Measurements from ENCODE around the gene LRRC34.
A peak's percentile ranks its signal among the peaks of the same experiment; 100 is the strongest.

Gene LRRC34

GRCh38 chr3:169764882-169765612 lies 47.7 kb downstream of the LRRC34 start, which contains the start of gene TERC:
TSS of gene TERC (minus strand) at chr3:169765060.
- peak; percentile 90 for DNase-seq (ENCODE audit: low read depth)

DNA sequence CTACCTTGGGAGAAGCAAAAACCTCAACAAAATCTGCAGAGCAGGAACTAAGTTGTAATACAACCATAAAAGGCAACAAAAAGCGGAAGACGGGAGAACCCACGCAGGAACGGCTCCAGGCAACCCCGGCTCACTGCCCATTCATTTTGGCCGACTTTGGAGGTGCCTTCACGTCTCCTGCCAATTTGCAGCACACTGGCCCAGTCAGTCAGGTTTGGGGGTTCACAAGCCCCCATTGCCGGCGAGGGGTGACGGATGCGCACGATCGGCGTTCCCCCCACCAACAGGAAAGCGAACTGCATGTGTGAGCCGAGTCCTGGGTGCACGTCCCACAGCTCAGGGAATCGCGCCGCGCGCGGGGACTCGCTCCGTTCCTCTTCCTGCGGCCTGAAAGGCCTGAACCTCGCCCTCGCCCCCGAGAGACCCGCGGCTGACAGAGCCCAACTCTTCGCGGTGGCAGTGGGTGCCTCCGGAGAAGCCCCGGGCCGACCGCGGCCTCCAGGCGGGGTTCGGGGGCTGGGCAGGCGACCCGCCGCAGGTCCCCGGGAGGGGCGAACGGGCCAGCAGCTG lies 48.3 kb downstream of the LRRC34 start:
- peak; percentile 60 for DNase-seq (ENCODE audit: low read depth)

- no peak for DNase-seq (ENCODE audit: low read depth)
Observed at GRCh38 chr3:169760479-169760878, 52.2 kb downstream of the LRRC34 start.

DNA sequence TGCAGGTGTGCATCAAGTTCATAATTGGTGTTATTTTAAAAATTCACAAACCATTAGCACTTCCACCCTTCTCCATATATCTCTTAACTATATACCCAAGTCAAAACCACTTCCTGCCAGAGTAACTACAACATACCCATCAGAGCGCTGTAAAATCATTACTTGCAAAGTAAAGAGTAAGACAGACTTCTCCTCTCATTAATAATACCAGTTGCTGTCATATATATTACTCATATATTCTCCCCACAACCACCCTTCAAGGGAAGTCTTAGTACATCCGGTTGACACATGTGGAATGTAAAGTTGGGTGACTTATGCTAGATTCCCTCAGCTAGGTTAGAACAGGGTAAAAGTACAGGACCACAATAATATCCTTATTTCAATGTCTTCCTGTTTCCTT lies 53.4 kb downstream of the LRRC34 start:
- DNase-seq (ENCODE audit: low read depth), result no peak

DNA sequence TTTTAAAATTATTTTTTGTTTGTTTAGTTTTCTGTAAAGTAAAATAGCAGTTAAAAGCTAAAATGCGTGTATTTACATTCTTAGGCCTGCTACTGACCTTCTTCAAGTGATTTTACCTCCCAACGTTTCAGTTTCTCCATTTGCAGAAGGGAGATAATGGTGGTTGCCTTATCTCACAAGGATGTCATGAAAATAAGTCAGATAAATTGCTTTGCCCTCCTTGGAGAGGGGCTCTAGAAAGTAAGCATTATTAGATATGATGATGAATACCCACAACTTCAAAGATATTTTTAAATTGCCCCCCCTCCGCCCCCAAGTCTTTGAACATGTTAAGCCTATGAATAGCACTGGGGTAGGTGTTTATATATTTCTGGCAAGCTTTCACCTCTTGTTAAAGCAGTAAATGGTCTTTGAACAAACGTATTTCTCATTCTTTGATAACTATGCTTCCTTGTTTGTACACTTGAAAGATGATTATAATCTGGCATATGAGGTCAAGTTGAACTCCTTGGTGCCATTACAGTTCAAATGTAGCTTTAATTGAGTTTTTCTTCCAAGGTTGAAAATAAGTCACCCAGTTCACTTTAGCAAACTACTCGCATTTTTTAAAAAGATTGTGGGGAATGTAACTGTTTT lies 54.2 kb downstream of the LRRC34 start:
- no peak for DNase-seq (ENCODE audit: low read depth)

- no peak for DNase-seq (ENCODE audit: low read depth)
Observed at GRCh38 chr3:169755488-169755887, 57.2 kb downstream of the LRRC34 start.

GRCh38 chr3:169754711-169755110 lies 58.0 kb downstream of the LRRC34 start:
- no peak for DNase-seq (ENCODE audit: low read depth)

DNA sequence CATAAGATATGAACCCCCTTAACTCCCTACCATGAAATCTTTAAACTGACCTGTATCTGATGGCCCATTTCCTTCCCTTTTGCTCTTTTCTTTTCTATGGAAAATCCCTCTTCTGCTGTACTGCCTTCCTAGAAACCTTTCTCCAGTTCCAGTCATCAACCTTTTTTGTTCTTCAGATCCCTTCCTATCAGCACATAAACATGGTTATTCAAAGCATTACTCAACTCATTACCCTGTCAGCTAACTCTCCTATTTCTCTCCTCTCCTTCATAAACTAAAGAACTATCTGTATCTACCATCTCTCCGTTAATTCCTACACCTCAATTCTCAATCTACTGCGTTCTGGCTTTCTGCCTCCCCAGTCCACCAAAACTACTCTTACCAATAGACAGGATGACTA lies 60.8 kb downstream of the LRRC34 start:
- DNase-seq (ENCODE audit: low read depth), result no peak

DNA sequence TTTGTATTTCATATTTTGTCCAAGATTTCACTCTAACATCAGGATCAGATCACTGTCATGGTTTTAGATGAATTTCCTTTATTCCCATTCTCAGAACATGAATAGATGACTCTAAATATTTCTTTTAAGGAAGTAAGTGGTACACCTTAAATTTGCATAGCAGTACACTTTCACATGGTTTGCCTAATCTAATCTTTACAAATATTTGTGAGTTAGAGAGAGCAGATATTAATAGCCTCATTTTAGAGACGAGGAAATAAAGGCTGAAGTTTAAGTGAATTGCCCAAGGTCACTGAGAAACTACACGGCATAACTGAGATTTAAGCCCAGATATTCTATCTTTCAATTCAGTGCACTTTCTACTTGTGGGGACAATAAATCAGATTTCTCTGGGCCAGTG lies 62.0 kb downstream of the LRRC34 start:
- no peak for DNase-seq (ENCODE audit: low read depth)

- DNase-seq (ENCODE audit: low read depth), result no peak
Observed at GRCh38 chr3:169748670-169749069, 64.0 kb downstream of the LRRC34 start.

GRCh38 chr3:169746924-169747323 lies 65.8 kb downstream of the LRRC34 start:
- DNase-seq (ENCODE audit: low read depth), result no peak

DNA sequence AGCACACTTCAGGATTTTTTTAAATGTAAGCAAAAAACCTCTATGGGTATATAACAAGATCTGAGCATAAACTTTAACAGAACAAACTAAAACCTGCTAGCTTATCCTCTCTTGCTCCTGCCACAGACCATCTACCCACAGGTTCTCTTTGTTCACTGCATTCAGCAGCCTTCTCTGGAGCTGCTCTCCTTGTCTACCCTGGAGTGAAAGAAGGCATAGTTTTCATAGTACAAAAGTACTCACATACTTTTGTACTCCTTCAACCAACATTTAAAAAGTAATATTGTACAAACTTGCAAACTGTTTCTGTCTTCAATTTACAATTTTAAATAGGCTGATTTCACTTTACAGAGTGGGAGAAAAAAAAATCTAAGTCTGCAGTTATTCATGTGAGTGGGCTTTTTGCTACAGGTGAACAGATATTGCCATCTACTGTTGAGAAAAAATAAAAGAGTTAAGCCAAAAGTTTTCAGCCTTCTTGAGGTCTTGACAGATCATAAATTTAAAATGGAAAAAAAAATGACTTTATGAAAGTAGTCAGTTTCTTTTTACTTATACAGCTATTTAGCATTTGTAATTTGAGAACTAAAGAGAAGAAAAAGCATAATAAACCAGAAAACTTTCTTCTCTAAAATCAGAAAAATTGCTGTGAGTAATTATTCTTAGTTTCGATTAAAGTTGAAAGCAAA lies 68.2 kb downstream of the LRRC34 start:
- DNase-seq (ENCODE audit: low read depth), result no peak

All from activated T-cell treated with anti-CD3 and anti-CD28 coated beads for 48 hours (primary cell).